Measurements from ENCODE around the gene PPM1M.

- TF ChIP-seq HDGF (IDR thresholded peaks at IDR 0.05; ENCODE audit: borderline replicate concordance) (no peak), NFRKB (IDR thresholded peaks at IDR 0.05) (no peak), ZNF384 (IDR thresholded peaks at IDR 0.05) (no peak), BHLHE40 (IDR thresholded peaks at IDR 0.05; ENCODE audit: borderline replicate concordance) (no peak), SP1 (IDR thresholded peaks at IDR 0.05) (no peak), FOXK2 (IDR thresholded peaks at IDR 0.05) (no peak), FOXM1 (IDR thresholded peaks at IDR 0.05; ENCODE audit: borderline replicate concordance) (no peak), CTBP1 (IDR thresholded peaks at IDR 0.05; ENCODE audit: borderline replicate concordance) (no peak), PKNOX1 (IDR thresholded peaks at IDR 0.05) (no peak)
These were observed 7.3 kb upstream of the PPM1M start for GRCh38 chr3:52238193-52238760.
